HAP-1 (cell line): ENCODE data around the gene RPS19.

ENCODE experiments used
- DNase-seq, 2 experiments: peaks; one replicate each; pipeline ENCODE4 v3.0.0-alpha.2; 2016 to 2020; ENCODE audit warnings: low spot score in 2 of 2
- H3K27me3 ChIP-seq: fragments of 250-450 bp; sonication (Bioruptor Pico); 2 replicates; pipeline ENCODE4 v1.5.1; 2020; ENCODE audit warnings: low read depth, mild to moderate bottlenecking, moderate library complexity
- H3K36me3 ChIP-seq: fragments of 250-450 bp; sonication (Bioruptor Pico); replicated peaks from 2 replicates; pipeline ENCODE4 v1.5.1; 2020; ENCODE audit warnings: mild to moderate bottlenecking
- H3K4me1 ChIP-seq: fragments of 250-450 bp; sonication (Bioruptor Pico); 2 replicates; pipeline ENCODE4 v1.5.1; 2020; ENCODE audit warnings: mild to moderate bottlenecking
- H3K4me3 ChIP-seq: fragments of 250-450 bp; sonication (Bioruptor Pico); 2 replicates; pipeline ENCODE4 v1.5.1; 2020; ENCODE audit warnings: mild to moderate bottlenecking, moderate library complexity
- H3K9me3 ChIP-seq: fragments of 250-450 bp; sonication (Bioruptor Pico); 2 replicates; pipeline ENCODE4 v1.5.1; 2020; ENCODE audit warnings: mild to moderate bottlenecking, moderate library complexity
- in situ Hi-C: fragments of 300-500 bp; cut with MboI; formaldehyde crosslinking; loops from 3 replicates; pipeline ENCODE4 v1.14.3; 2020; ENCODE audit warnings: low sequenced_read_pairs, inconsistent platforms, mixed read lengths

The RPS19 gene

GRCh38 chr19:41877916-41878905 is 18.2 kb downstream of the RPS19 start:
- in situ Hi-C loops: no loop called here
- no peaks in the 10 kb centered on the region for H3K4me1 ChIP-seq
- no peak overlapping the region for H3K4me3 ChIP-seq
- H3K9me3 ChIP-seq: no peaks in the 10 kb centered on the region
- no peak for DNase-seq
- 0 out of 2 replicates have a peak, but pooled peaks cover 10% of the 10 kb centered on the region for H3K27me3 ChIP-seq
- no peaks in the 10 kb centered on the region for H3K36me3 ChIP-seq

- DNase-seq: no peak
- Histone ChIP-seq H3K4me1 (peaks cover 4% of the 10 kb centered on the region), H3K4me3 (no peak overlapping the region), H3K27me3 (0 out of 2 replicates have a peak, but pooled peaks cover 10% of the 10 kb centered on the region), H3K9me3 (no peaks in the 10 kb centered on the region), H3K36me3 (no peaks in the 10 kb centered on the region)
- in situ Hi-C loops: no loop called here
These were observed 19.0 kb downstream of the RPS19 start for GRCh38 chr19:41879080-41879479.

GRCh38 chr19:41879670-41880328 is 19.7 kb downstream of the RPS19 start:
- no peak for DNase-seq
- Histone ChIP-seq H3K9me3 (no peaks in the 10 kb centered on the region), H3K36me3 (no peaks in the 10 kb centered on the region; the same call in 1 of the 2 replicates), H3K4me1 (peaks cover 6% of the 10 kb centered on the region), H3K27me3 (0 out of 2 replicates have a peak, but pooled peaks cover 10% of the 10 kb centered on the region), H3K4me3 (no peak overlapping the region)
- in situ Hi-C loops: no loop called here

- Histone ChIP-seq H3K9me3 (no peaks in the 10 kb centered on the region), H3K4me3 (no peak overlapping the region), H3K36me3 (no peaks in the 10 kb centered on the region; the same call in 1 of the 2 replicates), H3K27me3 (0 out of 2 replicates have a peak, but pooled peaks cover 10% of the 10 kb centered on the region), H3K4me1 (peaks cover 9% of the 10 kb centered on the region)
- DNase-seq: no peak
- in situ Hi-C loops: no loop called here
These were observed 20.3 kb downstream of the RPS19 start for GRCh38 chr19:41880329-41880708.

- Histone ChIP-seq H3K36me3 (no peaks in the 10 kb centered on the region; the same call in 1 of the 2 replicates), H3K4me1 (peaks cover 9% of the 10 kb centered on the region), H3K9me3 (no peaks in the 10 kb centered on the region), H3K27me3 (0 out of 2 replicates have a peak, but pooled peaks cover 2% of the 10 kb centered on the region), H3K4me3 (peak within 1 kb of the TSS; percentile 66)
- peak in 1 of 2 experiments; percentile 60 for DNase-seq
- in situ Hi-C loops: no loop called here
These were observed 22.8 kb downstream of the RPS19 start, which contains the start of gene ARHGEF1 for GRCh38 chr19:41882568-41883462. Gene ARHGEF1, plus strand, starts transcription at chr19:41883184. Its CDS starts 4,899 bp downstream, at chr19:41888083.

GRCh38 chr19:41883463-41883820 is 23.4 kb downstream of the RPS19 start:
- Histone ChIP-seq H3K4me1 (peaks cover 9% of the 10 kb centered on the region), H3K27me3 (no peaks in the 10 kb centered on the region), H3K36me3 (no peaks in the 10 kb centered on the region; the same call in 1 of the 2 replicates), H3K4me3 (peak overlapping the region; percentile 66), H3K9me3 (no peaks in the 10 kb centered on the region)
- no peak for DNase-seq
- in situ Hi-C loops: no loop called here

- in situ Hi-C loops: no loop called here
- H3K4me3 ChIP-seq: peak overlapping the region; percentile 66
- DNase-seq: peak; percentile 94 to 96
- H3K36me3 ChIP-seq: peaks cover under 1% of the 10 kb centered on the region; the same call in 1 of the 2 replicates
- peaks cover 9% of the 10 kb centered on the region for H3K4me1 ChIP-seq
- no peaks in the 10 kb centered on the region for H3K9me3 ChIP-seq
- H3K27me3 ChIP-seq: no peaks in the 10 kb centered on the region
These were observed 24.0 kb downstream of the RPS19 start for GRCh38 chr19:41883821-41884733.

GRCh38 chr19:41886761-41887710 is 27.0 kb downstream of the RPS19 start:
- no peaks in the 10 kb centered on the region for H3K27me3 ChIP-seq
- no peak for DNase-seq
- H3K4me3 ChIP-seq: no peak overlapping the region
- in situ Hi-C loops: no loop called here
- H3K4me1 ChIP-seq: peaks cover 9% of the 10 kb centered on the region
- no peaks in the 10 kb centered on the region for H3K9me3 ChIP-seq
- peaks cover 4% of the 10 kb centered on the region; the same call in 1 of the 2 replicates for H3K36me3 ChIP-seq

GRCh38 chr19:41887711-41888382 is 27.8 kb downstream of the RPS19 start:
- Histone ChIP-seq H3K9me3 (no peaks in the 10 kb centered on the region), H3K36me3 (peaks cover 4% of the 10 kb centered on the region; the same call in 1 of the 2 replicates), H3K4me3 (no peak overlapping the region), H3K27me3 (no peaks in the 10 kb centered on the region), H3K4me1 (peaks cover 9% of the 10 kb centered on the region)
- DNase-seq: no peak
- in situ Hi-C loops: no loop called here

GRCh38 chr19:41888926-41889325 is 28.9 kb downstream of the RPS19 start:
- H3K4me3 ChIP-seq: no peak overlapping the region
- peaks cover 4% of the 10 kb centered on the region; the same call in 1 of the 2 replicates for H3K36me3 ChIP-seq
- no peak for DNase-seq
- in situ Hi-C loops: no loop called here
- H3K9me3 ChIP-seq: no peaks in the 10 kb centered on the region
- no peaks in the 10 kb centered on the region for H3K27me3 ChIP-seq
- H3K4me1 ChIP-seq: peaks cover 5% of the 10 kb centered on the region; the same call in 1 of the 2 replicates

GRCh38 chr19:41889896-41890295 is 29.8 kb downstream of the RPS19 start:
- Histone ChIP-seq H3K27me3 (no peaks in the 10 kb centered on the region), H3K4me3 (no peak overlapping the region), H3K9me3 (no peaks in the 10 kb centered on the region), H3K4me1 (peaks cover 2% of the 10 kb centered on the region; the same call in 1 of the 2 replicates), H3K36me3 (peaks cover 4% of the 10 kb centered on the region)
- in situ Hi-C loops: no loop called here
- no peak for DNase-seq
